Raji (cell line): ENCODE data around the gene TPGS1.

Experiments used
- POLR2A ChIP-seq: IDR thresholded peaks from 2 replicates; pipeline ENCODE4 v1.6.1; 2011; ENCODE audit warnings: low read depth, low read length, control low read depth; ENCODE audit not compliant: insufficient read depth

The TPGS1 gene

DNA sequence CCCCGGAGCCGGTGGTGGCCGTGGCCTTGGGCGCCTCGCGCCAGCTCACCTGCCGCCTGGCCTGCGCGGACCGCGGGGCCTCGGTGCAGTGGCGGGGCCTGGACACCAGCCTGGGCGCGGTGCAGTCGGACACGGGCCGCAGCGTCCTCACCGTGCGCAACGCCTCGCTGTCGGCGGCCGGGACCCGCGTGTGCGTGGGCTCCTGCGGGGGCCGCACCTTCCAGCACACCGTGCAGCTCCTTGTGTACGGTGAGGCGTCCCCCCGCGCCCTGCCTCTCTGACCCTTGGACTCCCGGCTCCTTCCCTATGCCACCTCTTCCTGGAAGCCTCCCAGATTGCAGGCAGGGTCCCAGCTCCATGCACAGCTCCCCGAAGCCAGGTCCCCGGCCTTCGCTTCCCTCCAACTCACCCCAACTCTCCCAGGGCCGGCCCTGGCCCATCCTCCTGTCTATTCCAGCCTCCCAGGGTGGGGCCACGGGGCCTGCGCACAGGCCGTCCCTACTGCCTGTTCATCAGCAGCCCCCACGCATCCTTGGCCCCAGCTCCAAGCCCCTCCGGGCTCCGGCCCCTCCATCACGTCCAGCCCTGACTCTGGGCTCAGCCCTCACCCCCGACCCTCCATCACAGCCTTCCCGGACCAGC is 9.3 kb upstream of the TPGS1 start:
- TF ChIP-seq POLR2A = no peak

DNA sequence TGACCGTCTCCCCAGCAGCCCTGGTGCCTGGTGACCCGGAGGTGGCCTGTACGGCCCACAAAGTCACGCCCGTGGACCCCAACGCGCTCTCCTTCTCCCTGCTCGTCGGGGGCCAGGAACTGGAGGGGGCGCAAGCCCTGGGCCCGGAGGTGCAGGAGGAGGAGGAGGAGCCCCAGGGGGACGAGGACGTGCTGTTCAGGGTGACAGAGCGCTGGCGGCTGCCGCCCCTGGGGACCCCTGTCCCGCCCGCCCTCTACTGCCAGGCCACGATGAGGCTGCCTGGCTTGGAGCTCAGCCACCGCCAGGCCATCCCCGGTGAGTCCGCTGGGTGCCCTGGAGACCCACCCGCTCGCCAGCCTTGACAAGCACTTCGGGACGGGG is 8.8 kb upstream of the TPGS1 start:
- TF ChIP-seq POLR2A = no peak

DNA sequence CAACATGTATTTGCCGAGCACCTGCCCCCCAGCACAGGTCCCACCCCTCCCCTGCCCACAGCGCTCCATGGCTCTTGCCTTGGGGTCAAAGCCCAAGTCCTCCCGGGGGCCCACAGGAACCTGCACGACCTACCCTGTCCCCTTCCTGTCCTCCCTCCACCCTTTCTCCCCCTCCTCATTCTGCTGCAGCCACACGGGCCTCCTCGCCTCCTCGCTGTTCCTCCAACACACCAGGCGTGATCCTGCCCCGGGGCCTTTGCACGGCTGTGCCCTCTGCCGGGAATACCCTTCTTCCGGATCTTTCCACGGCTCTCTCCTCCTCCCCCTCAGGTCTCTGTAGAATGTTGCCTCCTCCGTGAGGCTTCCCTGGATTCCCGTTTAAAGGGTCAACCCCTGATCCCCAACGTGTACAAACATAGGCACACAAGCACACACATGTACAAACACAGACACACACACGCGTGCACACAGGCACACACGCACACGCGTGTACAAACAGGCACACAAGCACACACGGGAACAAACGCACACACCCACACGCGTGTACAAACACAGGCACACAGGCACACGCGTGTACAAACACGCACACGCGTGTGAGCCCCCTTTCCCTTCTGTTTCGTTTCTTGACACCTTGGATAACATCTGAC is 8.2 kb upstream of the TPGS1 start:
- no peak for TF ChIP-seq POLR2A

DNA sequence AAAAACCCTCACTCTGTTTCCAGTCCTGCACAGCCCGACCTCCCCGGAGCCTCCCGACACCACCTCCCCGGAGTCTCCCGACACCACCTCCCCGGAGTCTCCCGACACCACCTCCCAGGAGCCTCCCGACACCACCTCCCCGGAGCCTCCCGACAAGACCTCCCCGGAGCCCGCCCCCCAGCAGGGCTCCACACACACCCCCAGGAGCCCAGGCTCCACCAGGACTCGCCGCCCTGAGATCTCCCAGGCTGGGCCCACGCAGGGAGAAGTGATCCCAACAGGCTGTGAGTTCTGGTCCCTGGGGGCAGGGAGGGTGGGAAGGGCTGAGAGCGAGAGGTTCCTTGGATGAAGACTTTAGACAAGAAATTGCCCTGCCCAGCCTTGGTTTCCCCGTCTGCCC is 5.7 kb upstream of the TPGS1 start:
- no peak for TF ChIP-seq POLR2A

DNA sequence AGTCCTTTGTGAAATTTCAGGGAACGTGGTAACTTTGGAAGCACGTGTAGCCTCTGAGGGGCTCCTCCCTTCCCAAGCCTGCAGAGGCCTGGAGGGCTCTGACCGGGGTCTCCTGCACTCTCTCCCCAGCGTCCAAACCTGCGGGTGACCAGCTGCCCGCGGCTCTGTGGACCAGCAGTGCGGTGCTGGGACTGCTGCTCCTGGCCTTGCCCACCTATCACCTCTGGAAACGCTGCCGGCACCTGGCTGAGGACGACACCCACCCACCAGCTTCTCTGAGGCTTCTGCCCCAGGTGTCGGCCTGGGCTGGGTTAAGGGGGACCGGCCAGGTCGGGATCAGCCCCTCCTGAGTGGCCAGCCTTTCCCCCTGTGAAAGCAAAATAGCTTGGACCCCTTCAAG is 2.7 kb upstream of the TPGS1 start:
- no peak for TF ChIP-seq POLR2A

DNA sequence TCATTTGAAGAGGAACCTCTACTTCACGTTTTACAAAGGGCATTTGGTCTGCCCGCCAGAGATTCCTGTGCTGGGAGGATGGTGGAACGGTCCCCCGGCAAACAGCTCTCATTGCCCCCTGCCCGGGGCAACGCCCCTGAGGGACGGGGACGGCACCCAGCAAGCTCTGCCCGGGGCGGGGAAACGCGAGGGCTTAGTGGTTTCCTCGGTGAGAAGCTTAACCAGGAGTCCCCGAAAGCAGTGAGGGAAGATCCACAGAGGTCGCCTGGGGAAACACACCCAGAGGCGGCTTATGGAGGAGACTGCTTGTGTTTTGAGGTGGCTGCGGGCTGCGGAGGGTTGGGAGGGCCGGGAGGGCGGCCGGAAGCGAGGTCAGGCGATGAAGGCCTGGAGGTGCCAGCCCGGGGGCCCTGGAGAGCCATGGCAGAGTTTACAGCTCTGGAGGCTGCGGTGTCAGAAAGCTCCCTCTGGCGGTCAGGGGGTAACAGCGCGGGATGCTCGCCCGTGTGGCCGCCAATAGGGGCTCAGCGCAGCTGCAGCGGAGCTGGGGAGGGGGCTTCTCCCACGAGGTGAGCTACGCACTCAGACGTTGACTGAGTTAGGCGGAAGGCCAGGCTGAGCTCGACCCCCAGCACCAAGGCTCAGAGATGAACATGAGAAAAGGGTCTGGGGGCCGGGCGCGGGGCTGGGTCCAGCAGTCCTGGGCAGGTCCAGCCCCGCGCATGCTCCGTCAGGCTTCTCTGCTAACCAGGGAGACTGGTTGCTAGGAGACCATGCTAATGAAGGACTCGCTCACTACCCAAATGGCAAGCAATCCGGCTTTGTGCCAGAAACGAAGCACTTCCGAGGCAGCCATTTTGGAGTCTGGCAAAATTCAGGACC is 652 bp upstream of the TPGS1 start:
- peak; percentile 62 for TF ChIP-seq POLR2A

DNA sequence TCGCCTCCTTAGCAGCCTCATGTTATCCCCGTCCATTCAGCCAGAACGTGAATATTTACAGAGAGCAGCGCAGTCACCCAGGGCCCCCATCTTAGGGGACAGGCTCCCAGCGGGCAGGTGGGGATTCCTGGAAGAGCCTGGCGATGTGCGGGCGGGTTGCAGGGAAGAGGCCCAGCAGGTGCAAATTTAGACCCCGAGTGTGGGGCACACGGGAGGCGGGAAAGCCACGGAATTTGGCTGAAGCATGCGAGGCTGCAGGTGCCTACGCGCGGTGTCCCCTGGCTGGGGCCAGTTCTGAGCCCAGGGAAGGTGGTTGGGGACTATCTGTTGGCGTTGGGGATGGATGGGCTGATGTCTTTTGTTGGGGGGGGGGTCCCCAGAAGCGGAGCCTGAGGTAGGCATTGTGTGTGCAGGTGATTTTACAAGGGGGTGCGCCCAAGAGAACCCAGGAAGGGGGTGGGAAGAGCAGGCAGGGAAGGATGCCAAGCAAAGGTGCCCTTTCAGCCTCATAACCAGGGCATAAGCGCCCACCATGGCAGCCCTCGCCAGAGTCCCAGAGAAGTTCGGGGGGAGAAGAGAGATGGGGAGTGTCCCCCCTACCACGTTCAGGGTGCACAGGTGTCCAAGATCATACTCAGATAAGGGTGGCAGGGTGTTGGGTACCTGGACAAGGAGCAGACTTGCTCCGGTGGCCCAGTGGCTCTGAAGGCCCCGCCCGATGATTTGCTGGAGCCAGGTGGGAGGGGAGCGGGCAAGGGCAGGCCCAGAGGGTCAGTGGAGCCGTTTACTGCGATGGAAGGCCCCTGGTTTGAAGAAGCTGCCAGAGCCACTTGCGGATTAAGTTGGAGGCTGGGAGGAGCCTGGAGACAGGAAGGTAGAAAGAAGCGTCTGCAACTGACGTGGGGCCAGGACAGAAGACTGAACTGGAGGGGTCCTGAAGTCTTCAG is 1.2 kb downstream of the TPGS1 start:
- no peak for TF ChIP-seq POLR2A

DNA sequence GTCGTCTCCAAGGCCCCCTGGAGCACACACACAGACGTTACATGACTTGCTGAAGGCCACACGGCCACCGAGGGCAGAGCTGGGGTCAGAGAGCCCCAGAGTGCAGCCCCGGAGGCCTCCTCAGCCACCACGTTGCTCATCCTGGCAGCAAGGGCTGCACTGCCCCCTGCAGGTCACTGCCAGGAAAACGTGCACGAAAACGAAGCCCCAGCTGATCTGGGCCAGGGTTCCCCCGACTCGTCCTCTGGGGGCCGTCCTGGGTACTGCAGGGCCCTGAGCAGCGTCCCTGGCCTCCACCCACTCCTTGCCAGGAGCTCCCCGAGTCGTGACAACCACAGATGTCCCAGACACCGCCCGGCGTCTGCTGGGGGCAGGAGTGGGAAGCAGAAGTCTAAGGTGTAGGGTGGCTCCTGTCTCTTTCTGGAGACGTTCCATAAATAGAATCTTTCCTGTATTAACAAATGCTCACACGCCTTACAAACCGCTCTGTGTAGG is 3.4 kb downstream of the TPGS1 start:
- peak; percentile 50; the same call in 1 of the 2 replicates for TF ChIP-seq POLR2A

DNA sequence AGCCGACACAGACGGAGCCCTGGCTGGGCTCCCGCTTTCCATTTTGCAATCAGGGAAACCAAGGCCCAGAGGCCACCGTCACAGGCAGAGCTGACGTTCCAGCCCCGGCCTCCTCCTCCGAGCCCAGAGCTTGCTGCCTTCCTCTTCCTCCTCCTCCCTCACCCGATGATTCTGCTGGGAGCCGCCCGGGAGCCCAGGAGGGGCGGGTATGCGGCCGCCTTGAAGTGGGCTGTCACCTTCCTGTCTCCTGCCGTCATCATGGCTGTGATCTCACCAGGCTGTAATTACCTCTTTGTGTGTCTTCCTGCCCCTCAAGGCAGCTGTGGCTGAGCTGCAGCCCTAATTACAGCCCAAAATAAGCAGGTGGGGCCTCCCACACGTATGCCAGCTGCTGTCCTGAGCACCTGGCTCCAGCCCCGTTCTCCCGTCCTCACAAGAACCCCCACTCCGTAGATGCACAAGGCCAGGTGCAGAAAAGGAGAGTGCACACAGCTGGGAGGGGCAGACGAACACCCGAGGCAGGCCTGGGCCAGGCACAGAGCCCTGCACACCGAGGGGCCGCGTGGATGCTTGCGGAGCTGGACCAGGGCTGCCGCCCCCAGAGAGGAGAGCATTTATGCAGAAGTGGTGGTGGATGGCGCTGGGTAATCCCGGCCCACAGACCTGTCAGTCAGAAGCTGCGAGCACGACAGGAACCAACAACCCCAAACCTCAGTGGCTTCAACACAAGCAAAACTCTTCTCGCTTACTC is 4.0 kb downstream of the TPGS1 start:
- peak; percentile 45; the same call in 1 of the 2 replicates for TF ChIP-seq POLR2A

DNA sequence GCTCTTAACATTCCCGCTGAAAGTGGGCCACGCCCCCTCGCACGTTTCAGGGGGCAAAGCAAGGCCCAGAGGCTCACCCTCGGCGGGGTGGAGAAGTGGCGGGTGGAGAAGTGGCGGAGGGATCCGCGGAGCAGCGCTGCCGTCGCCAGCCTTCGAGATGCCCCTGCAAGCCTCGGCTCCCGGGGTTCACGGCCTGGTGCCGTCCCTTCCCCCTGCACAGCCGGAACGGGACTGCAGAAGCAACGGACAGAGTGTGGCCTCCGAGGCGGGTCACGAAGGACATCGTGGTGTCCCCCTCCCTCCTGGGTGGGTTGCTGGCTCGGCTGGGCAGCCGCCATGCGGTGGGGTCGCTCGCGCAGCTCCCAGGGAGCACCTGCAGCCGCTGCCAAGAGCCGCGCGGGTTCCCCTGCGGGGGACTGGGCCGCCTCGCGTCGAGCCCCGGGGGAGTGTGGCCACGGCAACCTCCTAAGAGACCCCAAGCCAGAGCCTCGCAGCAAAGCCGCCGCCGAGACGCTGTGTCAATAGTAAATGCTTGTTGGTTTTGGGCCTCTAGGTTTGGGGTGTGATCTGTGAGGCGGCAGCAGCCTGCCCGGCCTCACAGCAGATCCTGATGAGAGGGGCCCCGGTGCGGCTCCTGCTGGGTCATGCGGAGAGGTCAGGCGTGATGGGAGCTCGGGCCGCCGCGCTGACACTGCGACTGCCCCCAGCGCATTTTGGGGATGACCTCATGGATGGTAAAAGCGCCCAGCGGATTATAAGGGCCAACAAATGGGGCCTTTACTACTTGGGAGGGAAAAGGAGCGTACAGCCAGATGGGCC is 5.5 kb downstream of the TPGS1 start:
- TF ChIP-seq POLR2A = no peak

DNA sequence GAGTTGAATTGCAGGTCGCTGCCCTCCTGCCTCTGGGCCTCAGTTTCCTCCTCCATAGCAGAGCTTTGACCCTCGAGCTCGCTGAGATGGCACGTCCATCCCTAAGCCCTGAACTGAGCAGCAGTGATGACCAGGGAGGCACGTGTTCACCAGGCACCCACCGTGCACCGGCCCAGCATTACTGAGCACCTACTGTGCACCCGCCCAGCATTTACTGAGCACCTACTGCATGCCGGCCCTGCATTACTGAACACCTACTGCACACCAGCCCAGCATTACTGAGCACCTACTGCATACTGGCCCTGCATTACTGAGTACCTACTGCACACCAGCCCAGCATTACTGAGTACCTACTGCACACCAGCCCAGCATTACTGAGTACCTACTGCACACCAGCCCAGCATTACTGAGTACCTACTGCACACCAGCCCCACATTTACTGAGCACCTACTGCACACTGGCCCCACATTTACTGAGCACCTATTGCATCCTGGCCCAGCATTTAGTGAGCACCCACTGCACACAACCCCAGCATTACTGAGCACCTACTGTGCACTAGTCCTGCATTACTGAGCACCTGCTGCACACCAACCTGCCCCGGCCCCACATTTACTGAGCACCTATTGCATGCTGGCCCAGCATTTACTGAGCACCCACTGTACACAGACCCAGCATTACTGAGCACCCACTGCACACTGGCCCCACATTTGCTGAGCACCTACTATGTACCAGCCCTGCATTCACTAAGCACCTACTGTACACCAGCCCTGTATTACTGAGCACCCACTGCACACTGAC is 6.3 kb downstream of the TPGS1 start:
- TF ChIP-seq POLR2A = no peak

DNA sequence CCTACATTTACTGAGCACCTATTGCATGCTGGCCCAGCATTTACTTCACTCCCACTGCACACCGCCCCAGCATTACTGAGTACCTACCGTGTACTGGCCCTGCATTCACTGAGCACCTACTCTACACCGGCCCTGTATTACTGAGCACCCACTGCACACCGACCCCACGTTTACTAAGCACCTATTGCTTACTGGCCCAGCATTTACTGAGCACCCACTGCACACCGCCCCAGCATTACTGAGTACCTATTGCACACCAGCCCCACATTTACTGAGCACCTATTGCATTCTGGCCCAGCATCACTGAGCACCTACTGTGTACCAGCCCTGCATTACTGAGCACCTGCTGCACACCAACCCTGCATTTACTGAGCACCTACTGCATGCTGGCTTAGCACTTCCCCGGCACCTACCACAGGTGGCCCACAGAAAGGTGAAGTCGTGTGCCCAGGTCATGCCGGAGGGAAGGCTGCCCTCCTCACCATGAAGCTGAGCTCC is 6.9 kb downstream of the TPGS1 start:
- no peak for TF ChIP-seq POLR2A

DNA sequence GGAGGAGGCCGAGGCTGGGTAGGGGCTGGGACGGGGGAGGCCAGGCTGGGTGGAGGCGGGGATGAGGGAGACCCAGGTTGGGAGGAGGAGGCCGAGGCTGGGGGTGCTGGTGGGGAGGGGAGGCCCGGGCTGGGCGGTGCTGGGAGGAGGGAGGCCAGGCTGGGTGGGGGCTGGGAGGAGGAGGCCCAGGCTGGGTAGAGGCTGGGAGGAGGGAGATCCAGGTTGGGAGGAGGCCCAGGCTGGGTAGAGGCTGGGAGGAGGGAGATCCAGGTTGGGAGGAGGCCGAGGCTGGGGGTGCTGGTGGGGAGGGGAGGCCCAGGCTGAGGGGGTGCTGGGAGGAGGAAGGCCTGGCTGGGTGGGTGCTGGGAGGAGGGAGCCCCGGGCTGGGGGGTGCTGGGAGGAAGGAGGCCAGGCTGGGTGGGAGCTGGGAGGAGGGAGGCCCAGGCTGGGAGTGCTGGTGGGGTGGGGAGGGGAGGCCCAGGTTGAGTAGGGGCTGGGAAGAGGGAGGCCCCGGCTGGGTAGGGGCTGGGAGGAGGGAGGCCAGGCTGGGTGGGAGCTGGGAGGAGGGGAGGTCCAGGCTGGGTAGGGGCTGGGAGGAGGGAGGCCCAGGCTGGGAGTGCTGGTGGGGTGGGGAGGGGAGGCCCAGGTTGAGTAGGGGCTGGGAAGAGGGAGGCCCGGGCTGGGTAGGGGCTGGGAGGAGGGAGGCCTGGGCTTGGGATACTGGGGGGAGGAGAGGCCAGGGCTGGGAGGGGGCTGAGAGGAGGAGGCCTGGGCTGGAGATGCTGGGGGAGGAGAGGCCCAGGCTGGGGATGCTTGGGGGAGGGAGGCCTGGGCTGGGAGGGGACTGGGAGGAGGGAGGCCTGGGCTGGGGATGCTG is 10.7 kb downstream of the TPGS1 start:
- TF ChIP-seq POLR2A = no peak
